Measurements from ENCODE around the gene MPST. TPM values are rescaled to one million over a fixed set of nuclear protein-coding genes. Genes with fewer than 3 reads are reported as not detected.

Gene MPST
- total RNA-seq, 2 experiments from 2014 or later, result 61.8 to 124 TPM

DNA sequence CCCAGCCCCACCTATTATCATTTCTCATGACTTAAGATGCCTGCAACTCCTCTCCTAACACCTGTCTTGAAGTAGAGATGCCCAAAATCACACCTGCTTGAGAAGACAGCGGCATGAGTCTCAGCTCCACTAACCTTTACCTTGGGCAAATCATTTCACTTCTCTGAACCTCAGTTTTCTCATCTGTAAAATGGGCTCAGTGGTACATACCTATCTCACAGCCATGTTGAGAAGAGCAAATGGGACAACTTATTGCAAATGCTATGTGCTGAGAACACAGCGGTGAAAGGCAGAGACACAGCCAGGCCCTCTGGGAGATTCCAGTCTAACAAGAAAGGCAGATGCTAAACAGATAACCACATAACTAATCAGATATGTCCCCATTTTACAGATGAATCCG is 8.1 kb upstream of the MPST start:
- BruUV-seq (replicated peaks), result no TSS peak
- DNase-seq (ENCODE audit: low spot score), result no peak
- POLR2A ChIA-PET, result no interaction called here
- CTCF ChIA-PET (ENCODE audit: unreplicated experiment), result no interaction called here
- no peak for TF ChIP-seq EZH2phosphoT487 (IDR thresholded peaks at IDR 0.05; ENCODE audit: borderline replicate concordance, low read depth, low read length)
- TF ChIP-seq, protein P1, sequence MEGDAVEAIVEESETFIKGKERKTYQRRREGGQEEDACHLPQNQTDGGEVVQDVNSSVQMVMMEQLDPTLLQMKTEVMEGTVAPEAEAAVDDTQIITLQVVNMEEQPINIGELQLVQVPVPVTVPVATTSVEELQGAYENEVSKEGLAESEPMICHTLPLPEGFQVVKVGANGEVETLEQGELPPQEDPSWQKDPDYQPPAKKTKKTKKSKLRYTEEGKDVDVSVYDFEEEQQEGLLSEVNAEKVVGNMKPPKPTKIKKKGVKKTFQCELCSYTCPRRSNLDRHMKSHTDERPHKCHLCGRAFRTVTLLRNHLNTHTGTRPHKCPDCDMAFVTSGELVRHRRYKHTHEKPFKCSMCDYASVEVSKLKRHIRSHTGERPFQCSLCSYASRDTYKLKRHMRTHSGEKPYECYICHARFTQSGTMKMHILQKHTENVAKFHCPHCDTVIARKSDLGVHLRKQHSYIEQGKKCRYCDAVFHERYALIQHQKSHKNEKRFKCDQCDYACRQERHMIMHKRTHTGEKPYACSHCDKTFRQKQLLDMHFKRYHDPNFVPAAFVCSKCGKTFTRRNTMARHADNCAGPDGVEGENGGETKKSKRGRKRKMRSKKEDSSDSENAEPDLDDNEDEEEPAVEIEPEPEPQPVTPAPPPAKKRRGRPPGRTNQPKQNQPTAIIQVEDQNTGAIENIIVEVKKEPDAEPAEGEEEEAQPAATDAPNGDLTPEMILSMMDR (conservative IDR thresholded peaks at IDR 0.05; ENCODE audit: low read length), result no peak
- Histone ChIP-seq H3K79me2 (ENCODE audit: insufficient read depth, low read depth, low read length) (no peaks in the 10 kb centered on the region), H3K9me3 (ENCODE audit: low read length) (no peaks in the 10 kb centered on the region), H3K9me2 (ENCODE audit: insufficient read depth, low read length) (no peaks in the 10 kb centered on the region), H2AFZ (ENCODE audit: low read length) (no peak overlapping the region), H3K4me3 (ENCODE audit: low read depth, low read length, poor library complexity, severe bottlenecking) (no peak overlapping the region), H3K4me1 (ENCODE audit: insufficient read depth, low read length, poor library complexity, severe bottlenecking) (no peaks in the 10 kb centered on the region), H3K4me2 (ENCODE audit: low read length) (no peak overlapping the region), H3K27ac (ENCODE audit: low read depth, low read length, poor library complexity, severe bottlenecking) (no peak overlapping the region), H3K36me3 (ENCODE audit: insufficient read depth, low read length) (no peaks in the 10 kb centered on the region), H4K20me1 (ENCODE audit: insufficient read depth, low read length) (no peaks in the 10 kb centered on the region)
- intact Hi-C loops (cut with micrococcal nuclease; ENCODE audit: unreplicated experiment), result no loop called here

DNA sequence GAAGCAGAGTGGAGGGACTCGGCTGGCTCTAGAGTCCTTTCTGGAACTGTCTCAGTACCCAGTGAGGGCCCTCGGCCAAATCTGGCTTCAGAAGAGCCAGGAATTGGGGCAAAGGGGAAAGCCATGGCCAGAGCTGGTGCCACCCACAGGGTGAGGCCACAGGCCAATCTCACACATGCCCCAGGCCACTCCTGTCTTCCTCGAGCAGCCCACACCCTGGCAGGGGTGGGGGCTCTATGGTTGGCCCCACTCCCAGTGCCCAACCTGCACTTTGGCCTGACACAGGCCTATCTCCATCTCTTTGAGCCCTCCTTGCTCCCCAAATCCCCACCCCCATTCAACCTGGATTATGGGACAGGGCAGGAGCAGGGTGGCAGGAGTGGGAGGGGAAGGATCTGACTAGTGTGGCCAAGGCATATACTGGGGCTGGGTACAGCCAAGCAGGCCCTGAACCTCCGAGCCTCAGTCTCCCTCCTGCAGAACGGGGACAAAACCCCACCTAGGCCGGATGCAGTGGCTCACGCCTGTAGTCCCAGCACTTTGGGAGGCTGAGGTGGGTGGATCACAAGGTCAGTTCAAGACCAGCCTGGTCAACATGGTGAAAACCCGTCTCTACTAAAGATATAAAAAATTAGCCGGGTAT is 7.2 kb upstream of the MPST start:
- Histone ChIP-seq H4K20me1 (ENCODE audit: insufficient read depth, low read length) (no peaks in the 10 kb centered on the region), H3K4me2 (ENCODE audit: low read length) (no peak overlapping the region), H3K9me3 (ENCODE audit: low read length) (no peaks in the 10 kb centered on the region), H3K4me1 (ENCODE audit: insufficient read depth, low read length, poor library complexity, severe bottlenecking) (no peaks in the 10 kb centered on the region), H3K9me2 (ENCODE audit: insufficient read depth, low read length) (no peaks in the 10 kb centered on the region), H3K4me3 (ENCODE audit: low read depth, low read length, poor library complexity, severe bottlenecking) (no peak overlapping the region), H3K27ac (ENCODE audit: low read depth, low read length, poor library complexity, severe bottlenecking) (no peak overlapping the region), H3K79me2 (ENCODE audit: insufficient read depth, low read depth, low read length) (no peaks in the 10 kb centered on the region), H3K36me3 (ENCODE audit: insufficient read depth, low read length) (no peaks in the 10 kb centered on the region), H2AFZ (ENCODE audit: low read length) (no peak overlapping the region)
- no TSS peak for BruUV-seq (replicated peaks)
- ChIA-PET CTCF (ENCODE audit: unreplicated experiment) (no interaction called here), POLR2A (no interaction called here)
- DNase-seq (ENCODE audit: low spot score), result no peak
- intact Hi-C loops (cut with micrococcal nuclease; ENCODE audit: unreplicated experiment), result no loop called here
- TF ChIP-seq EZH2phosphoT487 (IDR thresholded peaks at IDR 0.05; ENCODE audit: borderline replicate concordance, low read depth, low read length), result no peak
- TF ChIP-seq, protein P1 (conservative IDR thresholded peaks at IDR 0.05; ENCODE audit: low read length), result no peak

DNA sequence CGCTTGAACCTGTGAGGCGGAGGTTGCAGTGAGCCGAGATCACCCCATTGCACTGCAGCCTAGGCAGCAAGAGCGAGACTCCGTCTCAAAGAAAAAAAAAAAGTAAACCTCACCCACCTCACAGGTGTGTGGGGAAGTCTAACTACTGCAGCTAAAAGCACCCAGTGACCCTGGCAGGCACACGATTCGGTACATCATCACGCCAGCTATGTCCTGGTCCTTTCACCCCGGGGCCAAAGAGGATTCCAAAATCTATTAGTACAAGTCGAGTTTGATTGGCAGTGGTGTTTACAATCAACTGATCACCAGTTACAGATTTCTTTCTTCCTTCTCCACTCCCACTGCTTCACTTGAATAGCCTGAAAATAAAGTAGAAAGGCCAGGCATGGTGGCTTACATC is 6.6 kb upstream of the MPST start:
- CTCF ChIA-PET (ENCODE audit: unreplicated experiment), result no interaction called here
- intact Hi-C loops (cut with micrococcal nuclease; ENCODE audit: unreplicated experiment), result no loop called here
- Histone ChIP-seq H3K79me2 (ENCODE audit: insufficient read depth, low read depth, low read length) (no peaks in the 10 kb centered on the region), H3K9me2 (ENCODE audit: insufficient read depth, low read length) (no peaks in the 10 kb centered on the region), H2AFZ (ENCODE audit: low read length) (no peak overlapping the region), H4K20me1 (ENCODE audit: insufficient read depth, low read length) (no peaks in the 10 kb centered on the region), H3K27ac (ENCODE audit: low read depth, low read length, poor library complexity, severe bottlenecking) (no peak overlapping the region), H3K4me3 (ENCODE audit: low read depth, low read length, poor library complexity, severe bottlenecking) (no peak overlapping the region), H3K9me3 (ENCODE audit: low read length) (no peaks in the 10 kb centered on the region), H3K4me2 (ENCODE audit: low read length) (no peak overlapping the region), H3K4me1 (ENCODE audit: insufficient read depth, low read length, poor library complexity, severe bottlenecking) (no peaks in the 10 kb centered on the region), H3K36me3 (ENCODE audit: insufficient read depth, low read length) (no peaks in the 10 kb centered on the region)
- TF ChIP-seq, protein P1 (conservative IDR thresholded peaks at IDR 0.05; ENCODE audit: low read length), result no peak
- no peak for TF ChIP-seq EZH2phosphoT487 (IDR thresholded peaks at IDR 0.05; ENCODE audit: borderline replicate concordance, low read depth, low read length)
- no TSS peak for BruUV-seq (replicated peaks)
- POLR2A ChIA-PET, result no interaction called here
- DNase-seq (ENCODE audit: low spot score), result no peak
